H9 (cell line): ENCODE results near the gene PPAN. TPM values are rescaled to one million over a fixed set of nuclear protein-coding genes. Genes with fewer than 3 reads are reported as not detected.
A peak's percentile ranks its signal among the peaks of the same experiment; 100 is the strongest.

Source experiments
- DNase-seq: peaks from one replicate; pipeline ENCODE4 v3.0.0-alpha.2; 2017
- H2AFZ ChIP-seq: one replicate; pipeline ENCODE4 v1.6.1; 2013; ENCODE audit warnings: mild to moderate bottlenecking, low read length, control low read depth, moderate library complexity
- H2AK5ac ChIP-seq: 2 replicates; pipeline ENCODE4 v1.6.1; 2013; ENCODE audit warnings: low read length, control low read depth, mixed read lengths; ENCODE audit not compliant: insufficient read length
- H2BK120ac ChIP-seq: one replicate; pipeline ENCODE4 v1.6.1; 2013; ENCODE audit warnings: low read depth, mild to moderate bottlenecking, low read length, control low read depth, inconsistent platforms; ENCODE audit not compliant: poor library complexity, severe bottlenecking
- H2BK12ac ChIP-seq: 2 replicates; pipeline ENCODE4 v1.6.1; 2013; ENCODE audit warnings: low read length, control low read depth, mixed read lengths, low read depth; ENCODE audit not compliant: insufficient read length
- H2BK15ac ChIP-seq: 2 replicates; pipeline ENCODE4 v1.6.1; 2013; ENCODE audit warnings: low read depth, low read length, control low read depth
- H2BK20ac ChIP-seq: one replicate; pipeline ENCODE4 v1.6.1; 2013; ENCODE audit warnings: low read depth, mild to moderate bottlenecking, low read length, control low read depth, inconsistent platforms; ENCODE audit not compliant: poor library complexity, severe bottlenecking
- H2BK5ac ChIP-seq: 2 replicates; pipeline ENCODE4 v1.6.1; 2013; ENCODE audit warnings: low read length, control low read depth, mixed read lengths; ENCODE audit not compliant: insufficient read length
- H3K14ac ChIP-seq: 2 replicates; pipeline ENCODE4 v1.6.1; 2013; ENCODE audit warnings: low read length, control low read depth; ENCODE audit not compliant: insufficient read depth
- H3K18ac ChIP-seq: 2 replicates; pipeline ENCODE4 v1.6.1; 2013; ENCODE audit warnings: low read depth, mild to moderate bottlenecking, mixed read lengths, low read length, control low read depth; ENCODE audit not compliant: insufficient read length
- H3K23ac ChIP-seq: 2 replicates; pipeline ENCODE4 v1.6.1; 2013; ENCODE audit warnings: low read length, control low read depth, mixed read lengths, low read depth; ENCODE audit not compliant: insufficient read length
- H3K23me2 ChIP-seq: 2 replicates; pipeline ENCODE4 v1.6.1; 2013; ENCODE audit warnings: low read depth, mild to moderate bottlenecking, mixed read lengths, low read length, control low read depth; ENCODE audit not compliant: insufficient read length, poor library complexity, severe bottlenecking
- H3K27ac ChIP-seq: 2 replicates; pipeline ENCODE4 v1.5.1; 2013; ENCODE audit warnings: low read length, control low read depth, mixed read lengths, low read depth; ENCODE audit not compliant: insufficient read length
- H3K27me3 ChIP-seq: 2 replicates; pipeline ENCODE4 v1.6.1; 2013; ENCODE audit warnings: low read length, control low read depth, inconsistent platforms; ENCODE audit not compliant: insufficient read depth
- H3K4ac ChIP-seq: 2 replicates; pipeline ENCODE4 v1.6.1; 2013; ENCODE audit warnings: low read depth, mild to moderate bottlenecking, control low read depth, inconsistent platforms, low read length, moderate library complexity
- H3K4me1 ChIP-seq: 2 replicates; pipeline ENCODE4 v1.6.1; 2013; ENCODE audit warnings: low read length, control low read depth, inconsistent platforms; ENCODE audit not compliant: insufficient read depth
- H3K4me2 ChIP-seq: 2 replicates; pipeline ENCODE4 v1.6.1; 2013; ENCODE audit warnings: low read length, control low read depth, mixed read lengths; ENCODE audit not compliant: insufficient read length, insufficient read depth
- H3K56ac ChIP-seq: 2 replicates; pipeline ENCODE4 v1.6.1; 2013; ENCODE audit warnings: low read depth, mild to moderate bottlenecking, mixed read lengths, low read length, control low read depth; ENCODE audit not compliant: insufficient read length
- H3K79me1 ChIP-seq: 2 replicates; pipeline ENCODE4 v1.6.1; 2013; ENCODE audit warnings: low read depth, mild to moderate bottlenecking, moderate library complexity, low read length, control low read depth, inconsistent platforms; ENCODE audit not compliant: insufficient read depth, poor library complexity, severe bottlenecking
- H3K79me2 ChIP-seq: 2 replicates; pipeline ENCODE4 v1.6.1; 2013; ENCODE audit warnings: low read length, control low read depth, inconsistent platforms; ENCODE audit not compliant: insufficient read depth
- H3K9ac ChIP-seq: 2 replicates; pipeline ENCODE4 v1.6.1; 2013; ENCODE audit warnings: low read length, control low read depth, mixed read lengths; ENCODE audit not compliant: insufficient read length; ENCODE audit errors: extremely low read depth
- H3K9me3 ChIP-seq: one replicate; pipeline ENCODE4 v1.6.1; 2013; ENCODE audit warnings: low read depth, low read length, inconsistent platforms; ENCODE audit not compliant: control insufficient read depth
- H3T11ph ChIP-seq: one replicate; pipeline ENCODE4 v1.6.1; 2013; ENCODE audit warnings: mild to moderate bottlenecking, low read length, control low read depth, inconsistent platforms
- H4K20me1 ChIP-seq: one replicate; pipeline ENCODE4 v1.6.1; 2013; ENCODE audit not compliant: control insufficient read depth, insufficient read length, insufficient read depth
- H4K5ac ChIP-seq: 2 replicates; pipeline ENCODE4 v1.6.1; 2013; ENCODE audit warnings: low read depth, mild to moderate bottlenecking, mixed read lengths, low read length, control low read depth; ENCODE audit not compliant: insufficient read length
- H4K8ac ChIP-seq: replicated peaks from 2 replicates; pipeline ENCODE4 v1.6.1; 2013; ENCODE audit warnings: low read length, control low read depth, mixed read lengths, low read depth; ENCODE audit not compliant: insufficient read length
- H4K91ac ChIP-seq: 2 replicates; pipeline ENCODE4 v1.6.1; 2013; ENCODE audit warnings: low read depth, mild to moderate bottlenecking, moderate library complexity, mixed read lengths, low read length, control low read depth; ENCODE audit not compliant: insufficient read length
- H3K27ac Mint-ChIP-seq, 3 experiments: 2 replicates in 2 of 3; 3 replicates in 1 of 3; pipeline ENCODE4 v1.8.0; 2020 to 2021; ENCODE audit warnings: mixed read lengths in 3 of 3, mild to moderate bottlenecking in 1 of 3, moderate library complexity in 1 of 3
- H3K27me3 Mint-ChIP-seq: 2 replicates; pipeline ENCODE4 v1.8.0; 2021; ENCODE audit warnings: low read depth, mild to moderate bottlenecking, moderate library complexity, mixed read lengths
- H3K36me3 Mint-ChIP-seq, 3 experiments: 2 replicates in 2 of 3; 3 replicates in 1 of 3; pipeline ENCODE4 v1.8.0; 2020 to 2021; ENCODE audit warnings: low read depth in 3 of 3, mixed read lengths in 3 of 3; ENCODE audit not compliant: insufficient read depth in 1 of 3
- H3K4me1 Mint-ChIP-seq, 2 experiments: 2 replicates each; pipeline ENCODE4 v1.8.0; 2020; ENCODE audit warnings: mixed read lengths in 2 of 2
- H3K4me3 Mint-ChIP-seq, 2 experiments: 2 replicates in 1 of 2; 3 replicates in 1 of 2; pipeline ENCODE4 v1.8.0; 2020 to 2021; ENCODE audit warnings: mild to moderate bottlenecking in 2 of 2, mixed read lengths in 2 of 2, moderate library complexity in 1 of 2
- H3K9me3 Mint-ChIP-seq, 2 experiments: 2 replicates in 1 of 2; 3 replicates in 1 of 2; pipeline ENCODE4 v1.8.0; 2020; ENCODE audit warnings: mild to moderate bottlenecking in 2 of 2, mixed read lengths in 2 of 2, moderate library complexity in 1 of 2
- CTCF ChIP-seq: fragments of 200-600 bp; sonication (generic); conservative IDR thresholded peaks from 3 replicates; pipeline ENCODE4 v1.8.0; 2021; ENCODE audit warnings: antibody characterized with exemption, mild to moderate bottlenecking
- WGBS: extraction: QIAGEN DNeasy Blood & Tissue Kit; methylation state at CpG from one replicate; pipeline ENCODE4 v1.1.7; 2013; ENCODE audit warnings: missing lambda C conversion rate, low lambda C conversion rate, mixed read lengths; ENCODE audit not compliant: insufficient read length; ENCODE audit errors: extremely low coverage; 5-methylcytosine and 5-hydroxymethylcytosine counted together
- total RNA-seq: library from RNA; stranded (reverse); gene quantifications from 2 replicates; pipeline ENCODE4 v1.2.1, GENCODE V29; 2021

Gene PPAN
- total RNA-seq, 1 experiment from 2014 or later: 157 TPM

- Histone ChIP-seq H4K8ac (no peak overlapping the region), H3K27me3 (peaks cover 3% of the 10 kb centered on the region), H3K14ac (no peak overlapping the region), H2AK5ac (no peak overlapping the region), H3K9ac (no peak overlapping the region), H2BK5ac (no peak overlapping the region), H4K20me1 (no peaks in the 10 kb centered on the region), H3K27ac (no peak overlapping the region), H3K23ac (no peak overlapping the region), H2BK120ac (no peak overlapping the region), H4K5ac (no peak overlapping the region), H3T11ph (no peak overlapping the region), H3K79me1 (no peaks in the 10 kb centered on the region), H4K91ac (no peak overlapping the region), H3K18ac (no peak overlapping the region), H2AFZ (no peak overlapping the region), H3K23me2 (peaks cover 3% of the 10 kb centered on the region), H2BK12ac (no peak overlapping the region), H2BK15ac (no peak overlapping the region), H3K4me1 (no peaks in the 10 kb centered on the region), H3K56ac (no peak overlapping the region), H3K9me3 (no peaks in the 10 kb centered on the region), H3K4ac (no peak overlapping the region), H2BK20ac (no peak overlapping the region), H3K4me2 (no peak overlapping the region), H3K79me2 (no peaks in the 10 kb centered on the region)
- H3K27ac Mint-ChIP-seq: no peak overlapping the region
- TF ChIP-seq CTCF: no peak
- H3K9me3 Mint-ChIP-seq: peaks cover 0 to 3% of the 10 kb centered on the region in 2 experiments; a peak in 2 of 5 replicates
- peaks cover 3% of the 10 kb centered on the region in 2 experiments; a peak in 3 of 4 replicates for H3K4me1 Mint-ChIP-seq
- peak overlapping the region in 1 of 2 experiments; percentile 57; a peak in 3 of 5 replicates for H3K4me3 Mint-ChIP-seq
- H3K27me3 Mint-ChIP-seq: peaks cover 58% of the 10 kb centered on the region
- DNase-seq: no peak
- peaks cover 1 to 16% (median 7%) of the 10 kb centered on the region in 3 experiments; a peak in 5 of 7 replicates for H3K36me3 Mint-ChIP-seq
- WGBS: no CpG with 5 or more reads among the region's 7 CpGs
These were observed 10.6 kb upstream of the PPAN start for GRCh38 chr19:10095622-10095947.
